D341Med (cell line): ENCODE measurements around the gene HLA-DRA.
A peak's percentile ranks its signal among the peaks of the same experiment; 100 is the strongest.

Experiments used
- DNase-seq: peaks from one replicate; pipeline ENCODE4 v3.0.0; 2012; ENCODE audit warnings: low spot score

HLA-DRA gene

DNA sequence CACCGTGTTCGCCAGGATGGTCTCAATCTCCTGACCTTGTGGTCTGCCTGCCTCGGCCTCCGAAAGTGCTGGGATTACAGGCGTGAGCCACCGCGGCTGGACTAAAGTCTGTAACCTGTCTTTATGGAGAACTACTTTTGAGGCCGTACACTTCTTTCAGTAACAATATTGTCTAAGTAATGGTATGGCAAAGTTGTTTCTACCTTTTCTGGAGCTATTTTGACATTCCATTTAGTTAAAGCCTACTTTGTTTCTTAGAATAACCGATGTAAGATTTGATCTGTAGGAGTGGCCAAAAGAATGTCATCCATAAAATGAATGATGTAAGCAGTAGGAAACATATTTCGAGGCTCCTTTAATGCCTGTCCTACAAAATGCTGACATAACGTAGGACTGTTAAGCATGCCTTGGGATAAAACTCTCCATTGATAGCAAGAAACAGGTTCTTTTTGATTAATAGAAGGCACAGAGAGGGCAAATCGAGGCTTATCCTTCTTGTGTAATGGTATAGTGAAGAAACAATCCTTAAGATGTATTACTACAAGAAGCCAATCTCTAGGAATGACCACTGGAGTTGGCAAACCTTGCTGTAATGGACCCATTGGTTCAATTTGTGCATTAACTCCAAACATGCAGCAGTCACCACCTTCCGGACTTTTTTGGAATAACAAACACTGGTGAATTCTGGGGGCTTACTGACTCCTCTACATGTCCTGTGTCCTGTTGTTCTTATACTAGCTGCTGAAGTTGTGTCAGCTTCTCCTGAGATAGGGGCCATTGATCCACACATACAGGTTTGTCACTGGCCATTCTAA, 35.9 kb downstream of the HLA-DRA start:
- no peak for DNase-seq

DNA sequence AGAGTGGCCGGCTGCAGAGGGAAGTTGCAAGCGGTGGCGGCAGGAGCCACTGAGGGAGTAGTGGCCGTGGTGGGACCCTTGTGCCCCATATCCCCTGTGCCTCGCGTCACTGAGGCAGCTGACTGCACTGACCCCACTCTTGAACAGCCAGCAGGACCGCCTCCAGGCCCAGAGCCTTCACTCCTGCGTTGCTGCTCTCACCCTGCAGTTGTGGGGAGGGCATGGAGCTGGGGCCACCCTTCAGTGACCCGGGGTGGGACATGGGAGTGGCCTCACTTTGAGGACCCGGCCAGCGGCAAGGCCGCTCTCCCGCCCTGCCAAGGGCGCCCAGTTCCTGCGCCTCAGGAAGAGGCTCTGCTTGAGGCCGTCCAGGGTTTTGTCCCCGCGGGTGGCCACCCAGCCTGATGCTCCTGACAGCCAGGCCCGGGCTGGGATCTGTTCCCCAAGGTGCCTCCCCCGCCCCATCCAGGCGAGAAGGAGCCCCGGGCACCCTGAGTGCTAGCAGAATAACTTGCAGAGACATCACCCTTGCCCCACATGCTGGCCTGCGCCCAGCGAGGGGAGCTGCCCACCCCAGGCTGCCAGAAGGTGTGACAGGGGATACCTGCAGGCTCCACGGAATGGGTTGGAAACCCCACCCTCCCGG, 44.4 kb downstream of the HLA-DRA start:
- DNase-seq: peak; percentile 24

DNA sequence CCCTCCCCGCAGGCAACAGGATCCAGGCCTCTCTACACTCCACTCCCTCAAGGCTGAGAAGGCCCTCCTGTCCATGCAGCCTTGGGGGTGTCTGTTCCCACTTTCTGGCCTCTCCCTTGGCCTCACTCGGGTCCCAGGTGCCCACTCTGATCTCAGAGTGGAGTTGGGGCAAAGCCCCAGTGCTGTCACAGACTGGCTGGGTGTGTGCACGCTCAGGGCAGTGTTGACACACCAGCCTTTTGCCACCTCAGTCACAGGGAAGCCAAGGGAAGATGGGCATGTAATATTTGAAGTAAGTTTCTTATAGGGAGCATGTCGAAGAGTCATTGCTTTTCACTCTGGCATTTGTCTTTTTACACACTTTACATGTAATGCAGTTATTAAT, 44.9 kb downstream of the HLA-DRA start:
- DNase-seq: no peak

DNA sequence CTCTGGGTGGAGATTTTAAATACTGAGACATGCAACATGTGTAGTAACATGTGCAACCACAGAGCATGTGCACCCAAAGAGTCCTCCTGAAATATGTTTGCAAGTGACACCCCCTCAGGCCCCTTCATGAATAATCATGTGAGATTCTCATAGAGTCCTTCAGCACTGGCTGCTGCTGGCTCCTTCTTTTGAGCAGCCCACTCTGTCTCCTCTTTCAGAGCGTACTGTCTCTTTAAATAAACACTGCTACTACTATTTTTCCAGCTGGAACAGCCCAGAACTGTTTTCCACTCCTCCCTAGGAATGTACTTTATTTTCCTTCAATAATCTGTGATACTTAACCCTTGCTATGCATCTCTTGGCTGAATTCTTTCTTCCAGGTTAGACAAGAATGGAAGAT, 48.4 kb downstream of the HLA-DRA start:
- DNase-seq: no peak

DNA sequence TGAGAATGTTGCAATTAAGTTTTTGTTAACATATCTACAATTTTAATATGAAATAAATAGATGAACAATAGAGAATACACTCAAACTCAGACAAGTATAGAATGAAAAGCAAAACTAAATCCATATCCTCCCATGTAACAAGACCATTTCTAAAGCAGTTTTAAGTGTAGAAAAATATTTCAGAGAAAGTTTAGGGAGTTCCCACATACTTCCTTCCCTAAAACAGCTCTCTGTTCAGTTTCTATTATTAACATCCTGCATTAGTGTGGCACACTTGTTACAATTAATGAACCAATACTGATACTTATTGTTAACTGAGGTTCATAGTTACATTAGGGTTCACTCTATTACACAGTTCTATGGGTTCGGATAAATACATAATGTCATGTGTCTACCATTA, 52.0 kb downstream of the HLA-DRA start:
- DNase-seq: no peak

DNA sequence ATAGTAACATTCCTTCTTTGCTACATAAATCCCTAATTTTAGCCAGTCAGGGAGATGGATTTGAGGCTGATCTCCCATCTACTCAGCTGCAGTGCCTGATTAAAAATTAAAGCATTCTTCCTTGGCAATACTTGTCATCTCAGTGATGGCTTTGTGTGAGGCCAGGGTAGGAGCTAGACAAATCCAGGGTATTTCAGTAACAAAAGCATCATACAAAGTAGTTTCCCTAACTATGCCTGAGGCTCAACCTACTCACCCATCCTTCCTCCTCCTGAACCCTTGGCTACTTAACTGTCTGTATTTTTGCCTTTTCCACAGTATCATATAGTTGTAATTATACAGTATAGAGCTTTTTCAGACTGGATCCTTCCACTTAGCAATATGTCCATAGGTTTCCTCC, 52.7 kb downstream of the HLA-DRA start:
- no peak for DNase-seq
